Naive thymus-derived CD4-positive, alpha-beta T cell (primary cell): Measurements from ENCODE around the gene ACTN3. TPM values are rescaled to one million over a fixed set of nuclear protein-coding genes. Genes with fewer than 3 reads are reported as not detected.
A peak's percentile ranks its signal among the peaks of the same experiment; 100 is the strongest.

ENCODE experiments used
- ATAC-seq: fragments of 150-1000 bp; cut with Tn5 transposase; 2 replicates; pipeline ENCODE4 v1.10.0; 2021; ENCODE audit warnings: mild to moderate bottlenecking, moderate library complexity
- CTCF ChIA-PET: fragments of 350-600 bp; sonication (Branson Sonifier 250); formaldehyde crosslinking; loops from one replicate; lab custom pipeline; 2021; ENCODE audit warnings: antibody characterized with exemption; lab: Charles Lee
- POLR2A ChIA-PET: fragments of 350-600 bp; sonication (Branson Sonifier 250); formaldehyde crosslinking; loops from one replicate; lab custom pipeline; 2021; ENCODE audit warnings: antibody characterized with exemption, inconsistent platforms; lab: Charles Lee
- DNase-seq, 9 donors: peaks; one replicate each; pipeline versions ENCODE4 v3.0.0 to v3.0.0-alpha.2; 2020 to 2022; ENCODE audit warnings: mixed read lengths in 1 of 9
- H3K27ac ChIP-seq: one replicate; pipeline ENCODE4 v1.7.0; 2013; ENCODE audit warnings: mild to moderate bottlenecking, low read depth, low read length, moderate library complexity
- H3K27me3 ChIP-seq, 2 donors: one replicate each; pipeline ENCODE4 v1.7.0; 2013; ENCODE audit warnings: low read length in 2 of 2, mild to moderate bottlenecking in 2 of 2, moderate library complexity in 2 of 2; ENCODE audit not compliant: control insufficient read depth in 2 of 2, insufficient read depth in 2 of 2
- H3K36me3 ChIP-seq, 3 experiments: 1 replicate in 2 of 3; 2 replicates in 1 of 3; pipeline ENCODE4 v1.7.0; 2013; ENCODE audit warnings: low read length in 3 of 3, mild to moderate bottlenecking in 3 of 3, moderate library complexity in 1 of 3; ENCODE audit not compliant: insufficient read depth in 3 of 3, control insufficient read depth in 2 of 3
- H3K4me1 ChIP-seq, 2 donors: one replicate each; pipeline ENCODE4 v1.7.0; 2013; ENCODE audit warnings: low read length in 2 of 2, mild to moderate bottlenecking in 2 of 2, moderate library complexity in 1 of 2; ENCODE audit not compliant: control insufficient read depth in 2 of 2, insufficient read depth in 2 of 2
- H3K4me3 ChIP-seq: 2 replicates; pipeline ENCODE4 v1.7.0; 2013; ENCODE audit warnings: mild to moderate bottlenecking, low read length
- H3K9me3 ChIP-seq, 3 experiments: 1 replicate in 2 of 3; 2 replicates in 1 of 3; pipeline ENCODE4 v1.7.0; 2013; ENCODE audit warnings: low read length in 3 of 3; ENCODE audit not compliant: control insufficient read depth in 2 of 3
- H3K27ac Mint-ChIP-seq, 9 donors: one replicate each; pipeline ENCODE4 v1.8.0; 2020 to 2022; ENCODE audit warnings: mixed read lengths in 9 of 9, mild to moderate bottlenecking in 8 of 9, moderate library complexity in 5 of 9, inconsistent platforms in 2 of 9
- H3K27me3 Mint-ChIP-seq, 5 donors: one replicate each; pipeline ENCODE4 v1.8.0; 2021 to 2022; ENCODE audit warnings: mixed read lengths in 5 of 5, mild to moderate bottlenecking in 1 of 5
- H3K36me3 Mint-ChIP-seq, 5 donors: one replicate each; pipeline ENCODE4 v1.8.0; 2020 to 2022; ENCODE audit warnings: mixed read lengths in 5 of 5, mild to moderate bottlenecking in 3 of 5, inconsistent platforms in 1 of 5
- H3K4me1 Mint-ChIP-seq, 7 donors: one replicate each; pipeline ENCODE4 v1.8.0; 2020 to 2022; ENCODE audit warnings: mixed read lengths in 7 of 7, mild to moderate bottlenecking in 3 of 7, inconsistent platforms in 1 of 7
- H3K4me3 Mint-ChIP-seq, 10 donors: one replicate each; pipeline ENCODE4 v1.8.0; 2020 to 2022; ENCODE audit warnings: mild to moderate bottlenecking in 10 of 10, mixed read lengths in 10 of 10, moderate library complexity in 6 of 10, inconsistent platforms in 2 of 10
- H3K9me3 Mint-ChIP-seq, 11 donors: one replicate each; pipeline ENCODE4 v1.8.0; 2020 to 2022; ENCODE audit warnings: mixed read lengths in 11 of 11, mild to moderate bottlenecking in 4 of 11, inconsistent platforms in 1 of 11, moderate library complexity in 1 of 11
- intact Hi-C, 2 donors: fragments of 100-400 bp; cut with micrococcal nuclease; formaldehyde crosslinking; loops; one replicate each; pipeline ENCODE4 v1.15.1; 2023
- polyA plus RNA-seq, 2 donors: library from polyadenylated mRNA; unstranded; fragments of 300-500 nt; fragmentation: Illumina TruSeq; gene quantifications; one replicate each; pipeline ENCODE4 v1.2.3, GENCODE V29; 2021
- total RNA-seq, 6 experiments: library from RNA in 5 of 6; stranded (reverse) in 5 of 6; gene quantifications; 1 replicate in 5 of 6; 2 replicates in 1 of 6; pipeline ENCODE4 v1.2.3 and lab custom pipeline; 2021 to 2026

Gene ACTN3
- total and polyA plus RNA-seq, 7 experiments from 2014 or later, result 0.32 TPM; not detected in 6

GRCh38 chr11:66547662-66548009, 933 bp downstream of the ACTN3 start:
- ATAC-seq (no peak), DNase-seq (no peak)
- Mint-ChIP-seq H3K27ac (no peak overlapping the region), H3K4me1 (peaks cover 10 to 34% (median 24%) of the 10 kb centered on the region in 7 donors), H3K27me3 (peaks cover 0 to 16% (median 0%) of the 10 kb centered on the region in 5 donors), H3K9me3 (peaks cover 0 to 1% (median 0%) of the 10 kb centered on the region in 11 donors), H3K4me3 (peak overlapping the region in 3 of 10 donors; percentile 17 to 84 (median 51)), H3K36me3 (peaks cover 0 to under 1% (median 0%) of the 10 kb centered on the region in 5 donors)
- Histone ChIP-seq H3K27me3 (no peaks in the 10 kb centered on the region), H3K4me1 (peaks cover 19 to 21% of the 10 kb centered on the region in 2 donors), H3K36me3 (peaks cover 0 to 9% (median 4%) of the 10 kb centered on the region in 3 experiments), H3K4me3 (no peak overlapping the region), H3K9me3 (no peaks in the 10 kb centered on the region), H3K27ac (no peak overlapping the region)
- ChIA-PET POLR2A (interaction anchor here (0.6 to 2.3 kb wide), 2 partner anchors 62 to 69 kb away, joined by 3 to 11 read pairs; partner anchors contain the start of gene RBM14), CTCF (interaction anchor here (0.5 kb wide), 1 partner anchor 91 kb away, joined by 3 read pairs; no protein-coding TSS in a partner anchor)
- intact Hi-C loops, result loop anchor here (2.0 to 5.0 kb wide), 5 partner anchors 21 to 197 kb away; partner anchors contain the start of genes BBS1 (in 1 of the 2), CTSF (in 1 of the 2) and RBM14 (in 1 of the 2)

GRCh38 chr11:66548041-66548440, 1.3 kb downstream of the ACTN3 start:
- no peak overlapping the region for H3K4me3 ChIP-seq
- Mint-ChIP-seq H3K9me3 (peaks cover 0 to 1% (median 0%) of the 10 kb centered on the region in 11 donors), H3K27me3 (peaks cover 0 to 16% (median 0%) of the 10 kb centered on the region in 5 donors), H3K4me1 (peaks cover 10 to 30% (median 21%) of the 10 kb centered on the region in 7 donors), H3K27ac (no peak overlapping the region), H3K4me3 (peak overlapping the region in 5 of 10 donors; percentile 4 to 76 (median 21)), H3K36me3 (no peaks in the 10 kb centered on the region)
- peaks cover 19 to 21% of the 10 kb centered on the region in 2 donors for H3K4me1 ChIP-seq
- ChIA-PET CTCF (no interaction called here), POLR2A (interaction anchor here (0.6 to 1.0 kb wide), 2 partner anchors 20 to 61 kb away, joined by 3 read pairs; partner anchors contain the start of gene CTSF)
- no peaks in the 10 kb centered on the region for H3K9me3 ChIP-seq
- H3K36me3 ChIP-seq, result peaks cover 0 to 6% (median 0%) of the 10 kb centered on the region in 3 experiments
- ATAC-seq (no peak), DNase-seq (no peak)
- no peaks in the 10 kb centered on the region for H3K27me3 ChIP-seq
- intact Hi-C loops, result loop anchor here in 1 of 2 donors (5.0 kb wide), 1 partner anchor 194 kb away; a partner anchor contains a TSS
- H3K27ac ChIP-seq, result no peak overlapping the region

GRCh38 chr11:66548774-66549630, 2.3 kb downstream of the ACTN3 start:
- H3K27ac ChIP-seq, result no peak overlapping the region
- Mint-ChIP-seq H3K4me3 (peak overlapping the region in 5 of 10 donors; percentile 26 to 76 (median 44)), H3K9me3 (peaks cover 0 to 1% (median 0%) of the 10 kb centered on the region in 11 donors), H3K27ac (peak overlapping the region in 2 of 9 donors; percentile 21 to 25), H3K36me3 (no peaks in the 10 kb centered on the region), H3K4me1 (peaks cover 8 to 21% (median 12%) of the 10 kb centered on the region in 7 donors), H3K27me3 (peaks cover 0 to 16% (median 0%) of the 10 kb centered on the region in 5 donors)
- H3K4me1 ChIP-seq, result peaks cover 12 to 13% of the 10 kb centered on the region in 2 donors
- ChIA-PET CTCF (no interaction called here), POLR2A (interaction anchor here (0.6 to 1.0 kb wide), 2 partner anchors 19 to 192 kb away, joined by 3 read pairs; partner anchors contain the start of gene CTSF)
- H3K4me3 ChIP-seq, result no peak overlapping the region
- H3K9me3 ChIP-seq, result no peaks in the 10 kb centered on the region
- peaks cover 0 to 6% (median 0%) of the 10 kb centered on the region in 3 experiments for H3K36me3 ChIP-seq
- H3K27me3 ChIP-seq, result no peaks in the 10 kb centered on the region
- intact Hi-C loops, result loop anchor here in 1 of 2 donors (5.0 kb wide), 1 partner anchor 193 kb away; a partner anchor contains a TSS
- ATAC-seq, result no peak
- DNase-seq, result no peak

- no peaks in the 10 kb centered on the region for H3K9me3 Mint-ChIP-seq
- H3K4me1 Mint-ChIP-seq, result peaks cover 3 to 14% (median 6%) of the 10 kb centered on the region in 7 donors
- peaks cover 0 to 16% (median 0%) of the 10 kb centered on the region in 5 donors for H3K27me3 Mint-ChIP-seq
- intact Hi-C loops, result loop anchor here in 1 of 2 donors (5.0 kb wide), 1 partner anchor 193 kb away; a partner anchor contains a TSS
- H3K27ac Mint-ChIP-seq, result no peak overlapping the region
- ATAC-seq (no peak), DNase-seq (no peak)
- peaks cover 0 to 6% (median 0%) of the 10 kb centered on the region in 3 experiments for H3K36me3 ChIP-seq
- H3K4me3 ChIP-seq, result no peak overlapping the region
- peaks cover 6 to 8% of the 10 kb centered on the region in 2 donors for H3K4me1 ChIP-seq
- POLR2A ChIA-PET, result no interaction called here
- H3K9me3 ChIP-seq, result no peaks in the 10 kb centered on the region
- no peak overlapping the region for H3K4me3 Mint-ChIP-seq
- no peaks in the 10 kb centered on the region for H3K27me3 ChIP-seq
- CTCF ChIA-PET, result no interaction called here
- H3K36me3 Mint-ChIP-seq, result no peaks in the 10 kb centered on the region
- no peak overlapping the region for H3K27ac ChIP-seq
These were observed 3.0 kb downstream of the ACTN3 start for GRCh38 chr11:66549696-66550095.

GRCh38 chr11:66550887-66551286, 4.2 kb downstream of the ACTN3 start:
- H3K9me3 Mint-ChIP-seq, result no peaks in the 10 kb centered on the region
- POLR2A ChIA-PET, result no interaction called here
- no peak overlapping the region for H3K27ac Mint-ChIP-seq

GRCh38 chr11:66554602-66555001, 7.9 kb downstream of the ACTN3 start:
- H3K36me3 ChIP-seq, result no peaks in the 10 kb centered on the region
- CTCF ChIA-PET, result no interaction called here
- no peak for ATAC-seq
- intact Hi-C loops, result no loop called here
- H3K27ac ChIP-seq, result no peak overlapping the region
- H3K4me1 Mint-ChIP-seq, result peaks cover 0 to 7% (median 7%) of the 10 kb centered on the region in 7 donors
- H3K4me3 ChIP-seq, result no peak overlapping the region
- no peak for DNase-seq
- H3K27me3 Mint-ChIP-seq, result peaks cover 0 to 17% (median 5%) of the 10 kb centered on the region in 5 donors
- POLR2A ChIA-PET, result interaction anchor here (0.8 kb wide), 1 partner anchor 9 kb away, joined by 3 read pairs; the partner anchor contains the start of gene ZDHHC24
- H3K27me3 ChIP-seq, result no peaks in the 10 kb centered on the region
- H3K36me3 Mint-ChIP-seq, result no peaks in the 10 kb centered on the region
- H3K27ac Mint-ChIP-seq, result no peak overlapping the region
- H3K9me3 Mint-ChIP-seq, result no peaks in the 10 kb centered on the region
- H3K4me1 ChIP-seq, result peaks cover 0 to 6% of the 10 kb centered on the region in 2 donors
- no peak overlapping the region for H3K4me3 Mint-ChIP-seq
- no peaks in the 10 kb centered on the region for H3K9me3 ChIP-seq

More at GRCh38 chr11:66550887-66551286, 4.2 kb downstream of the ACTN3 start:
- CTCF ChIA-PET, result no interaction called here
- Mint-ChIP-seq H3K36me3 (no peaks in the 10 kb centered on the region), H3K4me1 (peaks cover 0 to 5% (median 0%) of the 10 kb centered on the region in 7 donors), H3K4me3 (no peak overlapping the region), H3K27me3 (peaks cover 0 to 16% (median 0%) of the 10 kb centered on the region in 5 donors)
- Histone ChIP-seq H3K36me3 (peaks cover 0 to 3% (median 0%) of the 10 kb centered on the region in 3 experiments), H3K27me3 (no peaks in the 10 kb centered on the region), H3K9me3 (no peaks in the 10 kb centered on the region), H3K27ac (no peak overlapping the region), H3K4me3 (no peak overlapping the region), H3K4me1 (peaks cover 0 to 4% of the 10 kb centered on the region in 2 donors)
- intact Hi-C loops, result no loop called here
- ATAC-seq, result no peak
- DNase-seq, result no peak
